GM19025 (cell line): Measurements from ENCODE around the gene PRDX1.
"Not testable (repeated sequence)": the region's sequence is repeated elsewhere in the genome, so short reads cannot be mapped to it uniquely, and the experiment has no call there.

Experiments used
- ATAC-seq: cut with Tn5 transposase; IDR thresholded peaks from one replicate; pipeline ENCODE4 v1.9.1; 2021; ENCODE audit warnings: mild to moderate bottlenecking, low read depth, moderate library complexity; ENCODE audit not compliant: unreplicated experiment

The PRDX1 gene

GRCh38 chr1:45507195-45507594 lies 14.5 kb downstream of the PRDX1 start:
- ATAC-seq = no peak

- no peak for ATAC-seq
Measured at GRCh38 chr1:45503462-45504360, 18.0 kb downstream of the PRDX1 start.

DNA sequence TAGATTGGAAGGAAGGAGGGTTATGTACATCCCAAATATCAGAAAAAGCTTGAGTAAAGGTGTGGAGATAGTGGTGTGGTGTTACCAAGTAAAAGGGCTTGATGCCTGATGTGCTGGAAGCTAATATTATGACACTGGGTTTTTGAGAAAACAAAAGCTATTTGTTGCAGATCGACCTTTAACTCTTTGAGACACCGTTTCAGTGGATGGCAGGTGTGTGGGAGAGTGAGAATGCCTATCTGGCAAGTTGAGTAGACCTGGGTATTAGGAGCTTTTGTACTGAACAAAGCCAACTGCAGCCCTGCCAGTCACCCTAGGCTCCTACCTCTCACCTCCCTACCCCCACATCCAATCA lies 20.2 kb downstream of the PRDX1 start:
- no peak for ATAC-seq

GRCh38 chr1:45499415-45499769 lies 22.3 kb downstream of the PRDX1 start:
- no peak for ATAC-seq

- ATAC-seq = no peak
Measured at GRCh38 chr1:45498279-45498678, 23.4 kb downstream of the PRDX1 start.

- ATAC-seq = no peak
Measured at GRCh38 chr1:45493116-45493697, 28.5 kb downstream of the PRDX1 start.

DNA sequence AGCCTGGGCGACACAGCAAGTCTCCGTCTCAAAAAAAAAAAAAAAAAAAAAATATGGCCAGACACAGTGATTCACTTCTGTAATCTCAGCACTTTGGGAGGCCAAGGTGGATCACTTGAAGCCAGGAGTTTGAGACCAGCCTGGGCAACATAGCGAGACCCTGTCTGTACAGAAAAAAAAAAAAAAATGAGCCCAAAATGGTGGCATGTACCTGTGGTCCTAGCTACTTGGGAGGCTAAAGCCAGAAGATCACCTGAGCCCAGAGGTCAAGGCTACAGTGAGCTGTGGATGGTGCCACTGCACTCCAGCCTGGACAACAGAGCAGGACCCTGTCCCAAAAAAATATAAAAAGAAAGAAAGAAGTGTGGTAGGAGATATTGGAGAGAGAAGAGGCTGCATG lies 29.0 kb downstream of the PRDX1 start:
- ATAC-seq = no peak

- ATAC-seq = no peak
Measured at GRCh38 chr1:45491487-45492260, 30.0 kb downstream of the PRDX1 start.

GRCh38 chr1:45490626-45491486 lies 30.8 kb downstream of the PRDX1 start, which contains the start of gene TESK2:
TESK2 (minus strand) TSS chr1:45491163; CDS start chr1:45457785, 33,378 bp downstream.
- peak; percentile 88 for ATAC-seq

- ATAC-seq = no peak
Measured at GRCh38 chr1:45490121-45490625, 31.5 kb downstream of the PRDX1 start.

- not testable (repeated sequence) for ATAC-seq
Measured at GRCh38 chr1:45489379-45489778, 32.3 kb downstream of the PRDX1 start.

DNA sequence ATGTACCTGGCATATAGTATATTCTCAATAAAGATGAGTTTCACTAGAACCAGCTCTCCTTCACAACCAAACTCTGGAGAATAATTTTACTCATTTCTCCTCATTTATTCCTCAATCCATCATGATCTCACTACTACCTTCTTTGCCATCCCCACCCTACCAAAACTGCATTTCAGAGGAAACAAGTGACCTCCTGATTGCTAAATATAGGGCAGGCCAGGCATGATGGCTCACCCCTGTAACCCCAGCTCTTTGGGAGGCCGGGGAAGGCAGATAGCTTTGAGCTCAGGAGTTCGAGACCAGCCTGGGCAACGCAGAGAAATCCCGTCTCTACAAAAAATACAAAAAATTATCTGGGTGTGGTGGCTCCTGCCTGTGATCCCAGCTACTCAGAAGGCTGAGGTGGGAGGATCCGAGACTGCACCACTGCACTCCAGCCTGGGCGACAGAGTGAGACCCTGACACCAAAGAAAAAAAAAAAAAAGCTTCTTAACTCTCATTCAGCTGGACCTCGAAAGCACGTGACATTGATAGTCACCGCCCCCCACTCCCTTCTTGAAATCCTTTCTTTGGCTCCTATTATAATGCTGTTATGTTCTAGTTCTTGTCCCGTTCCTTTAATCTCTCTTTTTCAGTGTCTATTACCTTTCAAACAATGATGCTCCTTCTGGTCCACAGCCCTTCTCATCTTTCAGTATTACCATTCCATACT lies 32.9 kb downstream of the PRDX1 start:
- no peak for ATAC-seq

- ATAC-seq = no peak
Measured at GRCh38 chr1:45485949-45486348, 35.7 kb downstream of the PRDX1 start.

DNA sequence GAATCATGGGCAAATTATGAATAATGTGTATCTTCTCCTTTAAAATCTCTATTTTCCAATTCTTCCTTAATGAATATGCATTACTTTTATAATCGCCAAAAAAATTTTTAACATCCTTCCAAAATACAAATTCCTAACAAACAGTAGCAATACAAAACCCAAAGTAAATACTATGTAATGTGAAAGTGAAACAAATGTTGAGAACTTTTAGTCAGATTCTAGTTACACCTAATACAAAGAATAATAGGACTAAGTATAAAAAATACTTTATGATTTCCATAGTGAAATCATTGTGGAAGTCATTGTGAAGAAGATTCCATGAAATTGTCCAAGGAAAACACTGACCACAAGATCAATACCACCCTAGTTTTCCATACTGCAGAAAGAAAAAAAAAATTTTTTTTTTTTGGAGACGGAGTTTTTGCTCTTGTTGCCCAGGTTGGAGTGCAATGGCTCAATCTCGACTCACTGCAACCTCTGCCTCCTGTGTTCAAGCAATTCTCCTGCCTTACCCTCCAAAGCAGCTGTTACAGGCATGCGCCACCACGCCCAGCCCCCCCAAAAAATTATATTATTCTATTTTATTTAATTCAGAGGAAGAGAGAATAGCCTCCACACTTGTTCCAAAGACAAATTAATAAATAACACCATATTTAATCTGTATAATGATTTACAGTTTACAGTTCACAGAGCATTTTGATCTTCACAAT lies 42.5 kb downstream of the PRDX1 start:
- no peak for ATAC-seq

DNA sequence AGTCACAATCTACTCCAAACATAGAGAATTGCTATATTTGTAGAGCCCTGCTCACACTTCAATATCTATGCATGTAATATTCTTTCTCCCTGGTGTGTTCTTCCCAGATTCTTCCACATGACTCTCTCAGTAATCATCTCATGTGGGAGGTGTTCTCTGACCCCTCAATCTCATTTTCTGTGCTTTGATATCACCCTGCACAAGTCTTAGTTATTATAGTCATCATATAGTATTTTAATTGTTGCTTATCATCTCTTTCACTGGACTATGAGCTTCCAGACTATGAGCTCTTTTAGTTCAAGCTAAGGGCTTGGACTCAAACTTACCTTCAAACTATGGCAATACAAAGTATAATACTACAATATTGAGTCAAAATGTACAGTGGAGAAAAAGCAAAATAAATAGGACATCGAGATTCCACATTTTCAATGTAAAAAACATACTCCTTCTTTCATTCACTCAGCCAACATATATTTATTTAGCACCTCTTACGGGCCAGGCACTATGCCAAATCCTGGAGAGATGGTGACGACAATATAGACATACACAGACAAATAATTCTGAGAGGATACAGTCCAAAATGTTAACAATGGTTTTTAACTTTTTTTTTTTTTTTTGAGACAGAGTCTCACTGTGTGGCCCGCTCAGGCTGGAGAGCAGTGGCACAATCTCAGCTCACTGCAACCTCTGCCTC lies 43.4 kb downstream of the PRDX1 start:
- no peak for ATAC-seq

GRCh38 chr1:45477646-45478045 lies 44.0 kb downstream of the PRDX1 start:
- ATAC-seq = no peak

DNA sequence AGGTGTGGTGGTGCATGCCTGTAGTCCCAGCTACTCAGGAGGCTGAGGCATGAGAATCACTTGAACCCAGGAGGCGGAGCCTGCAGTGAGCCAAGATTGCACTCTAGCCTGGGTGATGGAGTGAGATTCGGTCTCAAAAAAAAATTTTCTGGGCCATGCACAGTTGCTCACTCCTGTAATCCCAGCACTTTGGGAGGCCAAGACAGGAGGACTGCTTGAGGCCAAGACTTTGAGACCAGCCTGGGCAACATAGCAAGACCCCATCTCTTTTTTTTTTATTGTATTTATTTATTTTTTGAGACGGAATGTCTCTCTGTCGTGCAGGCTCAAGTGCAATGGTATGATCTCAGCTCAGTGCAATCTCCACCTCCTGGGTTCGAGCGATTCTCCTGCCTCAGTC lies 47.5 kb downstream of the PRDX1 start:
- ATAC-seq = not testable (repeated sequence)

- no peak for ATAC-seq
Measured at GRCh38 chr1:45473302-45473701, 48.4 kb downstream of the PRDX1 start.
